Measurements from ENCODE around the gene CKS1B. TPM values are rescaled to one million over a fixed set of nuclear protein-coding genes. Genes with fewer than 3 reads are reported as not detected.

CKS1B gene
- total RNA-seq, 1 donor from 2014 or later = 72.4 TPM

- peak; percentile 70 for DNase-seq (ENCODE audit: low read depth)
- TF ChIP-seq, protein P1, sequence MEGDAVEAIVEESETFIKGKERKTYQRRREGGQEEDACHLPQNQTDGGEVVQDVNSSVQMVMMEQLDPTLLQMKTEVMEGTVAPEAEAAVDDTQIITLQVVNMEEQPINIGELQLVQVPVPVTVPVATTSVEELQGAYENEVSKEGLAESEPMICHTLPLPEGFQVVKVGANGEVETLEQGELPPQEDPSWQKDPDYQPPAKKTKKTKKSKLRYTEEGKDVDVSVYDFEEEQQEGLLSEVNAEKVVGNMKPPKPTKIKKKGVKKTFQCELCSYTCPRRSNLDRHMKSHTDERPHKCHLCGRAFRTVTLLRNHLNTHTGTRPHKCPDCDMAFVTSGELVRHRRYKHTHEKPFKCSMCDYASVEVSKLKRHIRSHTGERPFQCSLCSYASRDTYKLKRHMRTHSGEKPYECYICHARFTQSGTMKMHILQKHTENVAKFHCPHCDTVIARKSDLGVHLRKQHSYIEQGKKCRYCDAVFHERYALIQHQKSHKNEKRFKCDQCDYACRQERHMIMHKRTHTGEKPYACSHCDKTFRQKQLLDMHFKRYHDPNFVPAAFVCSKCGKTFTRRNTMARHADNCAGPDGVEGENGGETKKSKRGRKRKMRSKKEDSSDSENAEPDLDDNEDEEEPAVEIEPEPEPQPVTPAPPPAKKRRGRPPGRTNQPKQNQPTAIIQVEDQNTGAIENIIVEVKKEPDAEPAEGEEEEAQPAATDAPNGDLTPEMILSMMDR (IDR thresholded peaks at IDR 0.05; ENCODE audit: insufficient read depth, low read length, poor library complexity, severe bottlenecking) = no peak
- H3K36me3 ChIP-seq (ENCODE audit: control insufficient read depth, insufficient read depth, low read length) = peaks cover 4% of the 10 kb centered on the region
- no peaks in the 10 kb centered on the region for H3K27me3 ChIP-seq (ENCODE audit: control insufficient read depth, insufficient read depth, low read length)
- peak within 1 kb of the TSS; percentile 50 for H3K4me3 ChIP-seq (ENCODE audit: low read depth, low read length)
Observed at GRCh38 chr1:154970631-154971340, 3.7 kb upstream of the CKS1B start, which contains the start of gene SHC1. SHC1 (minus strand) TSS chr1:154970747; CDS start chr1:154970526, 221 bp downstream.

DNA sequence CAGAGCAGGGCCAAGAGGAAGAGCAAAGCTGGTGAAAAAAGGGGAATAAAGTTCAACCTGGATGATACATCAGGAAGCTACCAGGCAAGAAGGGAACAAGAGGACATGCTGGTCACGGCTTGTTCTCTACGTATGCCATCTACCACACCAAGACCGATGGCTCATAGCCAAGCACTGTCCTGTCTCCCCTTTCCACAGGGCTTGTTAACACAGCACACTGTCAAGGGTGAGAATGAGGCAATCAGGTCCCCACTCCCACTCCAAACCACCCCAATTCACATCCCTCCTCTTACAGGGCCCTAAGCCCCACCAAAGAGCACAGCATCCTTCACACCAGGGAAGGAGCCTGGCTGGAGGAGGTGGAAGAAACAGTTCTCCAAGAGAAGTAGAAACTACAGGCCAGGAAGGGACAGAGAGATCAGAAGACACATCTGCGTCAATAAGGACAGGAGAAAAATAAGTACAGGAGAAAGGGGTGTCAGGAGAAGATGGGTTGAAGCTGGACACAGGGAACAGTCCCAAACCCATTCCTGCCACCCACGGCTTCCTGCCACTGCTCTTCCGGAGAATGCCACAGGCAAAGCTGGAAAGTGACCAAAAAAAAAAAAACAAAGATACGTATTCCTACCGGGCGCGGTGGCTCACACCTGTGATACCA is 3.0 kb upstream of the CKS1B start:
- DNase-seq (ENCODE audit: low read depth) = no peak
- TF ChIP-seq, protein P1 (IDR thresholded peaks at IDR 0.05; ENCODE audit: insufficient read depth, low read length, poor library complexity, severe bottlenecking) = no peak
- Histone ChIP-seq H3K27me3 (ENCODE audit: control insufficient read depth, insufficient read depth, low read length) (no peaks in the 10 kb centered on the region), H3K4me3 (ENCODE audit: low read depth, low read length) (no peak overlapping the region), H3K36me3 (ENCODE audit: control insufficient read depth, insufficient read depth, low read length) (peaks cover 4% of the 10 kb centered on the region)

- DNase-seq (ENCODE audit: low read depth) = no peak
- no peaks in the 10 kb centered on the region for H3K27me3 ChIP-seq (ENCODE audit: control insufficient read depth, insufficient read depth, low read length)
- peaks cover 4% of the 10 kb centered on the region for H3K36me3 ChIP-seq (ENCODE audit: control insufficient read depth, insufficient read depth, low read length)
- peak overlapping the region; percentile 23 for H3K4me3 ChIP-seq (ENCODE audit: low read depth, low read length)
- TF ChIP-seq, protein P1 (IDR thresholded peaks at IDR 0.05; ENCODE audit: insufficient read depth, low read length, poor library complexity, severe bottlenecking) = no peak
Observed at GRCh38 chr1:154972213-154972516, 2.3 kb upstream of the CKS1B start.

DNA sequence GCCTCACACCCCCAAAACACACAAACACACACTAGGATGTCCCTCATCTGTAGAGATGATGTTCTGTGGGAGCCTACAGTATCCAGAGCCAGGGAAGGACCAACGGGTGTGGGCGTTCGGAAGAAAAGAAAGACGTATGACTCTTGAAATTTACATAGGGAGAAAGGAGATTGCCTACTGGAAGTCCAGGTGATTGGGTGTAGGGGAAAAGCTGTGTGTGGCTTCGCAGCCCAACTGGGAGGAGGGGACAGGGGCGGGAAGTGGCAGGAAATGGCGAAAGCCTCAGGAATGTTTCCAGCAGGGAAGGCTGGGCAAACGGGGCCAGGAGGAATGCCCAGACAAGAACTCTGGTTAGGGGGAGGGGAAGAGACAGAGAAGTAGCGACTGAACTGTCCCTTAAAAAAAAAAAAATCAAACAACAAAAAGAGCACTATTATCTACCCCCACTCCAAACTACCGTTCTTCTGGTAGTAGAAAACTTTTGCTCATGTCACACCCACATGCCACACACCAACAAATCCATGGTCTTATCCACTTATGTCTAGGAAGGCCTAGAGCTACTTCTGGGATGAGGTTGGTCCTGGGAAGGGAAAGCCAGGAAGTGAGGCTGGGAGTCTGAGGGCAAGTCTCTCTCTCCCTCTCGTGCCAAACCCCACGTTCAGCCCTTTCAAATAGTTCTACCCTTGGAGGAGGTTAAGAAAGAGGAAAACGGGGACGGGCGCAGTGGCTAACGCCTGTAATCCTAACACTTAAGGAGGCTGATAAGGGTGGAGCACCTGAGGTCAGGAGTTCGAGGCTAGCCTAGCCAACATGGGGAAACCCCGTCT is 1.8 kb upstream of the CKS1B start:
- TF ChIP-seq, protein P1 (IDR thresholded peaks at IDR 0.05; ENCODE audit: insufficient read depth, low read length, poor library complexity, severe bottlenecking) = no peak
- no peaks in the 10 kb centered on the region for H3K27me3 ChIP-seq (ENCODE audit: control insufficient read depth, insufficient read depth, low read length)
- peaks cover 1% of the 10 kb centered on the region for H3K36me3 ChIP-seq (ENCODE audit: control insufficient read depth, insufficient read depth, low read length)
- peak overlapping the region; percentile 62 for H3K4me3 ChIP-seq (ENCODE audit: low read depth, low read length)
- peak; percentile 89 for DNase-seq (ENCODE audit: low read depth)

- DNase-seq (ENCODE audit: low read depth) = peak; percentile 92
- H3K27me3 ChIP-seq (ENCODE audit: control insufficient read depth, insufficient read depth, low read length) = no peaks in the 10 kb centered on the region
- no peaks in the 10 kb centered on the region for H3K36me3 ChIP-seq (ENCODE audit: control insufficient read depth, insufficient read depth, low read length)
- H3K4me3 ChIP-seq (ENCODE audit: low read depth, low read length) = peak overlapping the region; percentile 62
- TF ChIP-seq, protein P1 (IDR thresholded peaks at IDR 0.05; ENCODE audit: insufficient read depth, low read length, poor library complexity, severe bottlenecking) = peak; percentile 14
Observed at GRCh38 chr1:154973344-154974101, 958 bp upstream of the CKS1B start.
